ENCODE data around the gene GSE1.

- TF ChIP-seq SP1 (IDR thresholded peaks at IDR 0.05): no peak
- TF ChIP-seq ARNT (IDR thresholded peaks at IDR 0.05): no peak
- no peak for TF ChIP-seq FOXA1 (IDR thresholded peaks at IDR 0.05)
- TF ChIP-seq NFRKB (IDR thresholded peaks at IDR 0.05): no peak
Observed at GRCh38 chr16:85611444-85612190, 1.5 kb upstream of the GSE1 start.
